SK-N-SH (cell line): Measurements from ENCODE around the gene LMNB1. TPM values are rescaled to one million over a fixed set of nuclear protein-coding genes. Genes with fewer than 3 reads are reported as not detected.
A peak's percentile ranks its signal among the peaks of the same experiment; 100 is the strongest.

Experiments
- CTCF ChIA-PET: fragments of 300-600, 350-600 bp; formaldehyde crosslinking; extraction: SDS; loops from one replicate; lab custom pipeline; 2021; lab: Yijun Ruan, JAX
- POLR2A ChIA-PET: fragments of 350-600 bp; sonication (Branson Sonifier 250); formaldehyde crosslinking; extraction: SDS; loops from one replicate; lab custom pipeline; 2020; ENCODE audit warnings: antibody characterized with exemption, inconsistent platforms; lab: Yijun Ruan, JAX
- DNase-seq: peaks from one replicate; pipeline ENCODE4 v3.0.0; 2012
- H2AFZ ChIP-seq: fragments of 200-600 bp; sonication (generic); 2 replicates; pipeline ENCODE4 v1.8.1; 2016; ENCODE audit warnings: antibody characterized with exemption, mild to moderate bottlenecking, low read depth
- H3F3A ChIP-seq: fragments of 200-600 bp; sonication (generic); replicated peaks from 2 replicates; pipeline ENCODE3; 2016; ENCODE audit warnings: antibody characterized with exemption, mild to moderate bottlenecking; ENCODE audit not compliant: insufficient read depth
- H3K27ac ChIP-seq, 2 experiments: fragments of 200-500 bp in 1 of 2; fragments of 200-600 bp in 1 of 2; sonication (Bioruptor generic) in 1 of 2; sonication (generic), shearing (Covaris generic) in 1 of 2; 2 replicates each; pipeline versions ENCODE4 v1.5.1 to v1.6.1; 2014 to 2016; ENCODE audit warnings: low read depth in 2 of 2, inconsistent platforms in 1 of 2, low read length in 1 of 2, mild to moderate bottlenecking in 1 of 2, mixed read lengths in 1 of 2
- H3K27me3 ChIP-seq: fragments of 200-600 bp; sonication (generic), shearing (Covaris generic); 2 replicates; pipeline ENCODE4 v1.6.1; 2016; ENCODE audit warnings: mixed run types; ENCODE audit not compliant: insufficient read depth
- H3K36me3 ChIP-seq, 2 experiments: fragments of 200-500 bp in 1 of 2; fragments of 200-600 bp in 1 of 2; sonication (Bioruptor generic) in 1 of 2; sonication (generic) in 1 of 2; replicated peaks in 1 of 2; 2 replicates each; pipeline versions ENCODE3 to v1.5.1; 2014 to 2016; ENCODE audit warnings: low read length in 1 of 2, mild to moderate bottlenecking in 1 of 2; ENCODE audit not compliant: insufficient read depth in 2 of 2, control insufficient read depth in 1 of 2
- H3K4me1 ChIP-seq, 2 experiments: fragments of 200-500 bp in 1 of 2; fragments of 200-600 bp in 1 of 2; sonication (Bioruptor generic) in 1 of 2; sonication (generic), shearing (Covaris generic) in 1 of 2; 2 replicates each; pipeline versions ENCODE4 v1.5.1 to v1.6.1; 2014 to 2016; ENCODE audit warnings: low read depth in 1 of 2, low read length in 1 of 2, mixed run types in 1 of 2; ENCODE audit not compliant: insufficient read depth in 2 of 2, control insufficient read depth in 1 of 2
- H3K4me2 ChIP-seq: fragments of 200-600 bp; sonication (generic), shearing (Covaris generic); 2 replicates; pipeline ENCODE4 v1.6.1; 2017; ENCODE audit warnings: mixed run types
- H3K4me3 ChIP-seq, 2 experiments: fragments of 200-500 bp in 1 of 2; fragments of 200-600 bp in 1 of 2; sonication (Bioruptor generic) in 1 of 2; sonication (generic), shearing (Covaris generic) in 1 of 2; 2 replicates each; pipeline versions ENCODE4 v1.5.1 to v1.8.1; 2014 to 2016; ENCODE audit warnings: low read depth in 2 of 2, inconsistent platforms in 1 of 2, low read length in 1 of 2, mild to moderate bottlenecking in 1 of 2, mixed read lengths in 1 of 2, moderate library complexity in 1 of 2
- H3K79me2 ChIP-seq: fragments of 200-600 bp; sonication (generic); 2 replicates; pipeline ENCODE4 v1.8.1; 2017; ENCODE audit warnings: mild to moderate bottlenecking; ENCODE audit not compliant: insufficient read depth
- H3K9ac ChIP-seq: fragments of 200-600 bp; sonication (generic); 2 replicates; pipeline ENCODE4 v1.6.1; 2017; ENCODE audit warnings: mixed run types
- H3K9me2 ChIP-seq: fragments of 200-600 bp; sonication (generic); 2 replicates; pipeline ENCODE4 v1.6.1; 2017; ENCODE audit warnings: mixed run types
- H3K9me3 ChIP-seq: fragments of 200-600 bp; sonication (generic); 2 replicates; pipeline ENCODE4 v1.6.1; 2017; ENCODE audit warnings: mixed run types, mild to moderate bottlenecking, moderate library complexity
- H4K20me1 ChIP-seq: fragments of 200-600 bp; sonication (generic); 2 replicates; pipeline ENCODE4 v1.6.1; 2017; ENCODE audit warnings: mild to moderate bottlenecking, mixed run types; ENCODE audit not compliant: insufficient read depth
- CHD2 ChIP-seq: fragments of 150-350 bp; IDR thresholded peaks from 2 replicates; pipeline ENCODE4 v1.6.1; 2018; ENCODE audit warnings: low read length; ENCODE audit not compliant: partially characterized antibody
- CTCF ChIP-seq: fragments of 200-600 bp; sonication (generic); IDR thresholded peaks from 2 replicates; pipeline ENCODE4 v1.6.1; 2017; ENCODE audit warnings: antibody characterized with exemption, mild to moderate bottlenecking, moderate library complexity
- ELF1 ChIP-seq: IDR thresholded peaks from 2 replicates; pipeline ENCODE4 v1.4.0; 2012
- EP300 ChIP-seq, 2 experiments: IDR thresholded peaks; 2 replicates each; pipeline versions ENCODE4 v1.4.0 to v1.6.1; 2012; ENCODE audit warnings: borderline replicate concordance in 1 of 2, low read depth in 1 of 2, low read length in 1 of 2
- EZH2phosphoT487 ChIP-seq: fragments of 200-600 bp; sonication (generic); IDR thresholded peaks from 2 replicates; pipeline ENCODE4 v1.6.1; 2017; ENCODE audit warnings: low read depth, mixed run types, mild to moderate bottlenecking, antibody characterized with exemption, moderate library complexity, borderline replicate concordance
- FOXJ3 ChIP-seq: sonication (generic); formaldehyde crosslinking; IDR thresholded peaks from 2 replicates; pipeline ENCODE4 v1.5.1; 2020; ENCODE audit warnings: mild to moderate bottlenecking, missing genetic modification reagents
- GABPA ChIP-seq: IDR thresholded peaks from 2 replicates; pipeline ENCODE4 v1.4.0; 2012; ENCODE audit warnings: low read depth, mild to moderate bottlenecking
- JUND ChIP-seq: IDR thresholded peaks from 2 replicates; pipeline ENCODE4 v1.4.0; 2012
- MAX ChIP-seq: IDR thresholded peaks from 2 replicates; pipeline ENCODE4 v1.4.0; 2012; ENCODE audit warnings: low read depth
- MEF2A ChIP-seq: IDR thresholded peaks from 2 replicates; pipeline ENCODE4 v1.4.0; 2012; ENCODE audit warnings: low read depth, borderline replicate concordance
- NFIC ChIP-seq: IDR thresholded peaks from 2 replicates; pipeline ENCODE4 v1.4.0; 2012; ENCODE audit warnings: borderline replicate concordance
- NRF1 ChIP-seq: IDR thresholded peaks from 2 replicates; pipeline ENCODE4 v1.6.1; 2012; ENCODE audit warnings: low read depth, mild to moderate bottlenecking, low read length
- POLR2AphosphoS5 ChIP-seq: IDR thresholded peaks from 2 replicates; pipeline ENCODE4 v1.6.1; 2012; ENCODE audit warnings: low read depth, low read length
- REST ChIP-seq: IDR thresholded peaks from 2 replicates; pipeline ENCODE4 v1.6.1; 2012; ENCODE audit warnings: mild to moderate bottlenecking, low read depth, low read length, moderate library complexity
- RFX5 ChIP-seq: IDR thresholded peaks from 2 replicates; pipeline ENCODE4 v1.6.1; 2012; ENCODE audit warnings: mild to moderate bottlenecking, improper control_type of control experiment, low read length
- RXRA ChIP-seq: IDR thresholded peaks from 2 replicates; pipeline ENCODE4 v1.4.0; 2012; ENCODE audit warnings: low read depth, mild to moderate bottlenecking, borderline replicate concordance
- SIN3A ChIP-seq: IDR thresholded peaks from 2 replicates; pipeline ENCODE4 v1.6.1; 2012; ENCODE audit warnings: low read depth, mild to moderate bottlenecking, low read length, moderate library complexity, borderline replicate concordance
- SMC3 ChIP-seq: IDR thresholded peaks from 2 replicates; pipeline ENCODE4 v1.6.1; 2012; ENCODE audit warnings: low read depth, low read length, improper control_type of control experiment
- TAF1 ChIP-seq: IDR thresholded peaks from 2 replicates; pipeline ENCODE4 v1.6.1; 2012; ENCODE audit warnings: low read depth, mild to moderate bottlenecking, low read length, moderate library complexity, borderline replicate concordance
- TCF12 ChIP-seq: IDR thresholded peaks from 2 replicates; pipeline ENCODE4 v1.4.0; 2012
- TEAD4 ChIP-seq: IDR thresholded peaks from 2 replicates; pipeline ENCODE4 v1.4.0; 2012; ENCODE audit warnings: mild to moderate bottlenecking, borderline replicate concordance; ENCODE audit not compliant: insufficient read depth
- YY1 ChIP-seq: IDR thresholded peaks from 2 replicates; pipeline ENCODE4 v1.4.0; 2012; ENCODE audit warnings: low read depth, mild to moderate bottlenecking
- ZBTB33 ChIP-seq: IDR thresholded peaks from 2 replicates; pipeline ENCODE4 v1.4.0; 2012; ENCODE audit warnings: low read depth, borderline replicate concordance
- WGBS: methylation state at CpG from one replicate; pipeline ENCODE4 v1.1.6; 2017; ENCODE audit warnings: low lambda C conversion rate; 5-methylcytosine and 5-hydroxymethylcytosine counted together
- polyA plus RNA-seq, 3 experiments: library from polyadenylated mRNA; depleted of rRNA; stranded (reverse); fragments of >200 nt; gene quantifications; 2 replicates each; pipeline ENCODE4 v1.2.3, GENCODE V29; 2012

Gene LMNB1
- polyA plus RNA-seq (2012; rRNA removed): 20.8 and 34.9 TPM in 2 replicates
- 41.9 and 46.1 TPM in 2 replicates for polyA plus RNA-seq (2012; cell fraction: cytosol; rRNA removed)
- 25.2 and 28.3 TPM in 2 replicates for polyA plus RNA-seq (2012; cell fraction: nucleus; rRNA removed)

GRCh38 chr5:126776499-126777256 lies at the start of gene LMNB1:
Gene LMNB1, plus strand, starts transcription at chr5:126777136. Its CDS starts 373 bp downstream, at chr5:126777509.
- Histone ChIP-seq H3F3A (peaks cover 19% of the 10 kb centered on the region), H3K4me1 (peaks cover 4% of the 10 kb centered on the region in 2 experiments; a peak in 3 of 4 replicates), H3K36me3 (no peaks in the 10 kb centered on the region), H3K27me3 (no peaks in the 10 kb centered on the region), H3K9ac (peak within 1 kb of the TSS; percentile 95), H4K20me1 (peaks cover 24% of the 10 kb centered on the region; the same call in 1 of the 2 replicates), H3K4me3 (peak within 1 kb of the TSS; percentile 80 to 83), H2AFZ (peak within 1 kb of the TSS; percentile 93), H3K79me2 (peaks cover 46% of the 10 kb centered on the region), H3K27ac (peak within 1 kb of the TSS; percentile 90 to 94), H3K4me2 (peak within 1 kb of the TSS; percentile 83), H3K9me2 (no peaks in the 10 kb centered on the region), H3K9me3 (no peaks in the 10 kb centered on the region)
- 0% methylated on average over 25 of the region's 74 CpGs for WGBS
- DNase-seq: peak; percentile 95
- POLR2A ChIA-PET: interaction anchor here (1.0 to 2.4 kb wide), 5 partner anchors 10 to 741 kb away, joined by 3 to 34 read pairs (median 6); partner anchors contain the start of gene PRRC1
- CTCF ChIA-PET: interaction anchor here (1.2 to 8.8 kb wide), 3 partner anchors 9 to 99 kb away, joined by 4 to 172 read pairs (median 7); no protein-coding TSS in a partner anchor
- TF ChIP-seq EZH2phosphoT487: no peak
- TF ChIP-seq YY1: peak; percentile 68
- TF ChIP-seq NFIC: no peak; the same call in 1 of the 2 replicates
- TF ChIP-seq REST: peak; percentile 15; the same call in 1 of the 2 replicates
- TF ChIP-seq JUND: peak; percentile 12; the same call in 1 of the 2 replicates
- 0 out of 2 replicates have a peak, but pooled peaks have one; percentile 25 for TF ChIP-seq RXRA
- no peak for TF ChIP-seq CTCF
- peak; percentile 11; the same call in 1 of the 2 replicates for TF ChIP-seq FOXJ3 (CRISPR knock-in tag)
- peak; percentile 35; the same call in 1 of the 2 replicates for TF ChIP-seq NRF1
- TF ChIP-seq ZBTB33: no peak
- TF ChIP-seq CHD2: peak; percentile 6
- TF ChIP-seq GABPA: peak; percentile 55; the same call in 1 of the 2 replicates
- TF ChIP-seq MAX: peak; percentile 84
- no peak; the same call in 1 of the 2 replicates for TF ChIP-seq TEAD4
- TF ChIP-seq SMC3: no peak
- TF ChIP-seq TAF1: peak; percentile 70
- TF ChIP-seq MEF2A: no peak
- TF ChIP-seq SIN3A: peak; percentile 96
- no peak for TF ChIP-seq RFX5
- TF ChIP-seq TCF12: peak; percentile 23; the same call in 1 of the 2 replicates
- peak; percentile 11 to 84; a peak in 2 of 4 replicates for TF ChIP-seq EP300 (IDR thresholded peaks at IDR 0.05; ENCODE audit: borderline replicate concordance in 1 of 2, low read depth in 1 of 2, low read length in 1 of 2)
- TF ChIP-seq POLR2AphosphoS5: peak; percentile 80
- peak; percentile 50 for TF ChIP-seq ELF1
